SHP77 (cell line): Measurements from ENCODE around the gene AK5.
"Not testable (repeated sequence)": the region's sequence is repeated elsewhere in the genome, so short reads cannot be mapped to it uniquely, and the experiment has no call there.

ENCODE experiments used
- DNase-seq, 2 experiments: peaks; one replicate each; lab custom pipeline; 2025; lab: John Stamatoyannopoulos, UW

The AK5 gene

GRCh38 chr1:77399250-77400086, 117.6 kb downstream of the AK5 start:
- no peak for DNase-seq

GRCh38 chr1:77400781-77401180, 119.0 kb downstream of the AK5 start:
- no peak for DNase-seq

- no peak for DNase-seq
Measured at GRCh38 chr1:77401384-77401783, 119.6 kb downstream of the AK5 start.

GRCh38 chr1:77405186-77405585, 123.4 kb downstream of the AK5 start:
- no peak for DNase-seq

- DNase-seq, result no peak
Measured at GRCh38 chr1:77406661-77407060, 124.8 kb downstream of the AK5 start.

- no peak for DNase-seq
Measured at GRCh38 chr1:77407738-77408375, 126.0 kb downstream of the AK5 start.

- not testable (repeated sequence) for DNase-seq
Measured at GRCh38 chr1:77408933-77409332, 127.1 kb downstream of the AK5 start.

GRCh38 chr1:77412069-77412819, 130.4 kb downstream of the AK5 start:
- DNase-seq, result no peak

- DNase-seq, result no peak
Measured at GRCh38 chr1:77412820-77413530, 131.2 kb downstream of the AK5 start.

- DNase-seq, result no peak
Measured at GRCh38 chr1:77413541-77414335, 131.9 kb downstream of the AK5 start.

GRCh38 chr1:77415579-77415978, 133.8 kb downstream of the AK5 start:
- no peak for DNase-seq

- peak; percentile 14 to 50 for DNase-seq
Measured at GRCh38 chr1:77416692-77417450, 135.1 kb downstream of the AK5 start.

- not testable (repeated sequence) for DNase-seq
Measured at GRCh38 chr1:77418055-77418454, 136.2 kb downstream of the AK5 start.

- DNase-seq, result no peak
Measured at GRCh38 chr1:77421504-77422233, 139.8 kb downstream of the AK5 start.

- no peak for DNase-seq
Measured at GRCh38 chr1:77424236-77424635, 142.4 kb downstream of the AK5 start.

- DNase-seq, result no peak
Measured at GRCh38 chr1:77428068-77428467, 146.2 kb downstream of the AK5 start.

GRCh38 chr1:77430966-77431690, 149.3 kb downstream of the AK5 start:
- DNase-seq, result no peak

GRCh38 chr1:77433934-77434333, 152.1 kb downstream of the AK5 start:
- no peak for DNase-seq

- DNase-seq, result no peak
Measured at GRCh38 chr1:77434967-77435366, 153.1 kb downstream of the AK5 start.
